Kasumi-1 (cell line): Measurements from ENCODE around the gene MUC22.
"Not testable (repeated sequence)": the region's sequence is repeated elsewhere in the genome, so short reads cannot be mapped to it uniquely, and the experiment has no call there.

Experiments used
- DNase-seq, 2 experiments: peaks; one replicate each; lab custom pipeline; 2025; lab: John Stamatoyannopoulos, UW

Gene MUC22

GRCh38 chr6:31037682-31038081 lies 27.4 kb downstream of the MUC22 start:
- DNase-seq = no peak

- no peak for DNase-seq
These were observed 28.3 kb downstream of the MUC22 start for GRCh38 chr6:31038559-31038958.

- DNase-seq = no peak
These were observed 30.5 kb downstream of the MUC22 start for GRCh38 chr6:31040801-31041200.

- no peak for DNase-seq
These were observed 31.2 kb downstream of the MUC22 start for GRCh38 chr6:31041372-31041974.

GRCh38 chr6:31042806-31043205 lies 32.5 kb downstream of the MUC22 start:
- DNase-seq = peak; percentile 20 to 55

- DNase-seq = no peak
These were observed 37.8 kb downstream of the MUC22 start for GRCh38 chr6:31048099-31048498.

GRCh38 chr6:31049518-31049917 lies 39.2 kb downstream of the MUC22 start:
- no peak for DNase-seq

GRCh38 chr6:31053187-31053586 lies 42.9 kb downstream of the MUC22 start:
- DNase-seq = not testable (repeated sequence)

GRCh38 chr6:31053873-31054272 lies 43.6 kb downstream of the MUC22 start:
- DNase-seq = no peak

- no peak for DNase-seq
These were observed 45.2 kb downstream of the MUC22 start for GRCh38 chr6:31055441-31055840.

GRCh38 chr6:31057426-31058003 lies 47.2 kb downstream of the MUC22 start:
- no peak for DNase-seq

GRCh38 chr6:31058128-31058894 lies 48.0 kb downstream of the MUC22 start:
- peak; percentile 16 to 36 for DNase-seq

GRCh38 chr6:31060145-31060544 lies 49.9 kb downstream of the MUC22 start:
- no peak for DNase-seq

GRCh38 chr6:31063906-31064435 lies 53.7 kb downstream of the MUC22 start:
- no peak for DNase-seq

GRCh38 chr6:31065556-31065955 lies 55.3 kb downstream of the MUC22 start:
- DNase-seq = no peak

GRCh38 chr6:31067028-31067427 lies 56.8 kb downstream of the MUC22 start:
- DNase-seq = not testable (repeated sequence)

- DNase-seq = not testable (repeated sequence)
These were observed 57.8 kb downstream of the MUC22 start for GRCh38 chr6:31067891-31068668.

- DNase-seq = peak; percentile 77 to 82
These were observed 58.5 kb downstream of the MUC22 start for GRCh38 chr6:31068669-31069340.

GRCh38 chr6:31070711-31071197 lies 60.5 kb downstream of the MUC22 start:
- DNase-seq = peak; percentile 19 to 36

GRCh38 chr6:31074401-31074800 lies 64.1 kb downstream of the MUC22 start:
- no peak for DNase-seq

GRCh38 chr6:31075528-31075927 lies 65.3 kb downstream of the MUC22 start:
- no peak for DNase-seq
